Renal cortical epithelial cell (primary cell): ENCODE results near the gene ACTL7B. TPM values are rescaled to one million over a fixed set of nuclear protein-coding genes. Genes with fewer than 3 reads are reported as not detected.

ENCODE experiments used
- total RNA-seq: library from RNA; depleted of rRNA; stranded (reverse); fragments of >200 nt; gene quantifications from 2 replicates; pipeline ENCODE4 v1.2.3, GENCODE V29; 2014

The ACTL7B gene
- total RNA-seq, 1 donor from 2014 or later, result not detected

Other genes with a start within 250 kb of the ACTL7B start
- not detected in 2 replicates for gene ACTL7A, start 6.3 kb upstream of the ACTL7B start, total RNA-seq
- 41.2 and 49.8 TPM in 2 replicates for gene ELP1, start 78.1 kb upstream of the ACTL7B start, total RNA-seq
- 6.8 and 7.8 TPM in 2 replicates for gene ABITRAM, start 78.4 kb upstream of the ACTL7B start, total RNA-seq
- gene CTNNAL1, start 157.5 kb upstream of the ACTL7B start, total RNA-seq, result 154 and 242 TPM in 2 replicates